Immature natural killer cell (primary cell): ENCODE results near the gene SH2B2. TPM values are rescaled to one million over a fixed set of nuclear protein-coding genes. Genes with fewer than 3 reads are reported as not detected.

ENCODE experiments used
- polyA plus RNA-seq, 3 donors: library from polyadenylated mRNA; unstranded; fragments of 300-500 nt; fragmentation: Illumina TruSeq; gene quantifications; one replicate each; pipeline ENCODE4 v1.2.3, GENCODE V29; 2021

The SH2B2 gene
- polyA plus RNA-seq, 3 donors from 2014 or later, result 1.1 TPM; not detected in 2

Other genes starting within 250 kb of the SH2B2 start
- gene SPDYE6, start 69.6 kb downstream of the SH2B2 start, polyA plus RNA-seq, result under 1 TPM in 1 of 3 donors, not detected in 2; 0.97 TPM
- gene PRKRIP1, start 109.5 kb downstream of the SH2B2 start, polyA plus RNA-seq, result 10 to 100 TPM; 13.2 to 20.2 (median 17.2) TPM
- gene ORAI2, start 146.7 kb downstream of the SH2B2 start, polyA plus RNA-seq, result 100 to 1,000 TPM in 1 of 3 donors, 10 to 100 TPM in 2; 73.5 to 125 (median 80.6) TPM
- gene ALKBH4, start 178.0 kb downstream of the SH2B2 start, polyA plus RNA-seq, result 10 to 100 TPM; 16.2 to 25.8 (median 18.5) TPM
- 10 to 100 TPM; 13.5 to 22.8 (median 21.5) TPM for gene LRWD1, start 178.1 kb downstream of the SH2B2 start, polyA plus RNA-seq
- gene POLR2J, start 192.1 kb downstream of the SH2B2 start, polyA plus RNA-seq, result 100 to 1,000 TPM; 103 to 115 (median 115) TPM
- gene RASA4B, start 230.9 kb downstream of the SH2B2 start, polyA plus RNA-seq, result 1 to 10 TPM; 1.8 to 2.7 (median 2.1) TPM